Hematopoietic multipotent progenitor cell (in vitro differentiated cells): Measurements from ENCODE around the gene MKLN1. TPM values are rescaled to one million over a fixed set of nuclear protein-coding genes. Genes with fewer than 3 reads are reported as not detected.
A peak's percentile ranks its signal among the peaks of the same experiment; 100 is the strongest.
"Not testable (repeated sequence)": the region's sequence is repeated elsewhere in the genome, so short reads cannot be mapped to it uniquely, and the experiment has no call there.

Experiments used
- DNase-seq, 3 donors: peaks; one replicate each; pipeline ENCODE4 v3.0.0-alpha.2; 2011 to 2015; ENCODE audit warnings: low read depth in 2 of 3, low spot score in 2 of 3
- total RNA-seq: library from RNA; depleted of rRNA; stranded (reverse); fragments of >200 nt; gene quantifications from one replicate; pipeline ENCODE4 v1.2.3, GENCODE V29; 2012

Gene MKLN1
- total RNA-seq, 1 donor = 27.7 TPM

DNA sequence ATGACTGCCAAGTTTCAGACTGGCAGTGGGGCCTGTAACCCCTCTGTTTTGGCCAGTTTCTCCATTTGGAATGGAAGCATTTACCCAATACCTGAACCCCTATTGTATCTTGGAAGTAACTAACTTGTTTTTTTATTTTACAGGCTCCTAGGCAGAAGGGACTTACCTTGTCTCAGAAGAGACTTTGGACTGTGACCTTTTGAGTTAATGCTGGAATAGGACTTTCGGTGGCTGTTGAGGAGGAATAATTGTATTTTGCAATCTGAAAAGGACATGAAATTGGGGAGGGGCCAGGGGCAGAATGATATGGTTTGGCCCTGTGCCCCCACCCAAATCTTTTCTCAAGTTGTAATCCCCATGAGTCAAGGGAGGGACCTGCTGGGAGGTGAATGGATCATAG, 20.0 kb upstream of the MKLN1 start:
- DNase-seq = no peak

DNA sequence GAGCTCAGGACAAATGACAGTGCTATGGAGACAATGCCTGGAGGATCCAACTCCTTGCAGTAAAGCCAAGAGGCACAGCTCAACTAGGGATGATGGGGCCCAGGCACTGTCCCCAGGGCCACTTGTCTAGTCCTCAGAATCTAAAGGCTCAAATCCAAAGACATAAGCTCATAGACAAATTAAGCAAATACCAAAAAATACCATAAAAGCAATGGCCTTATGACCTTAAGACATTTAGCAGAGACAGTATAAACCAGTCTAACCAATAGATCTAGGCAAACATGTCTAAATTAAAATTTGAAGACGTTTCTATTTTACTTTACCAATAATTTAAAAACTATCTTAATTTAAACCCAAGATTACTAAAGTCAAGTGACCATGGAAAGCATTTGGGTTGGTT, 14.8 kb upstream of the MKLN1 start:
- DNase-seq = no peak

DNA sequence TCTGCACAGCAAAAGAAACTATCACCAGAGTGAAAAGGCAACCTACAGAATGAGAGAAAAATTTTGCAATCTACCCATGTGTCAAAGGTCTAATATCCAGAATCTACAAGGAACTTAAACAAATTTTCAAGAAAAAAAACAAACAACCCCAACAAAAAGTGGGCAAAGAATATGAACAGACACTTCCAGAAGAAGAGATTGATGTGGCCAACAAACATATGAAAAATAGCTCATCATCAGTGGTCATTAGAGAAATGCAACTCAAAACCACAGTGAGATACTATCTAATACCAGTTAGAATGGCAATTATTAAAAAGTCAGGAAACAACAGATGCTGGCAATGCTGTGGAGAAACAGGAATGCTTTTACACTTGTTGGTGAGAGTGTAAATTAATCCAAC, 7.1 kb upstream of the MKLN1 start:
- no peak for DNase-seq

DNA sequence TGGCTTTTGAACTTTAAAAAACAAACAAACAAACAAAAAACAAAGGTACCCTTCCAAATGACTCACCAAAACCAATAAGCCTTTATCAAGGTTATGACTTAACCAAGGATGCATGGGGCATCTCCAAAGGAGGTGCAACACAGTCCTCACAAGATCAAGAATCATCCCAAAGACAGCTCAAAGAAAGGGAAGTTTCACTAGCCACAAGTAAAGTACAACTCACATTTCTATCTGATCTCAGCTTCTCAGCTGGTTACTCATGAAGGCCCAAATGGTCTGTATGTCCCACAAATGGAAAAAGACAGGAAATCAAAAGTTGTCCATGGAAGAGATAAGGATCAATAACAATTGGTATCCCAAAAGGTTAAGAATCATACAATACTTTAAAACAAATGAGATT, 6.0 kb upstream of the MKLN1 start:
- DNase-seq = no peak

DNA sequence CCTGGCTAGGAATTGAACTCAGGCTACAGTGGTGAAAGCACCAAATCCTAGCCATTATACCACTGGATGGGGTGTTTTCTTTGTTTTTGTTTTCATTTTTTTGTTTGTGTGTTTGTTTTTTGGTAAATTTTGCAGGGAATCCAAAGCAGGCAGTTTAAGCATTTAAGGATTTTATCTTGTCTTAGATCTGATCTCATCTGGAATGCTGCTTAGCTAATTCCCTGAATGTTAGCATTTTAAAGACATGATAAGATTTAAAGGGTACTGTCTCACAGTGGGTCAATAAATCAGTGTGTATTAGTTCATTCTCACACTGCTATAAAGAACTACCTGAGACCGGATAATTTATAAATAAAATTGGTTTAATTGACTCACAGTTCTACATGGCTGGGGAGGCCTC, 5.6 kb upstream of the MKLN1 start:
- DNase-seq = no peak

DNA sequence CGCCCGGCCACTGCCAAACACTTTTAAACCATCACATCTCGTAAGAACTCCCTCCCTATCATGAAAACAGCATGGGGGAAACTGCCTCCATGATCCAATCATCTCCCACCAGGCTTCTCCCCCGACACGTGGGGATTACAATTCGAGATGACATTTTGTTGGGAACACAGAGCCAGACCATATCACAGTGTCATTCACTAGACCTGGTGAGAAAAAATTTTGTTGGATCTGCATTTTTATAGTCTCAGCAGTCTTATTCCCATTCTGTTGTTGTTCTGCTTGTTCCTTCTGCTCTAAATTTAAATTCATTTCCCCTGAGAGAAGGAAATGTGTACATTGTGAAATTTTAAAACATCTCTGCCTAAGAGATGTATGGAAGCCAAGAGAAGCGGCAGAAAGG, 4.8 kb upstream of the MKLN1 start:
- DNase-seq = no peak

DNA sequence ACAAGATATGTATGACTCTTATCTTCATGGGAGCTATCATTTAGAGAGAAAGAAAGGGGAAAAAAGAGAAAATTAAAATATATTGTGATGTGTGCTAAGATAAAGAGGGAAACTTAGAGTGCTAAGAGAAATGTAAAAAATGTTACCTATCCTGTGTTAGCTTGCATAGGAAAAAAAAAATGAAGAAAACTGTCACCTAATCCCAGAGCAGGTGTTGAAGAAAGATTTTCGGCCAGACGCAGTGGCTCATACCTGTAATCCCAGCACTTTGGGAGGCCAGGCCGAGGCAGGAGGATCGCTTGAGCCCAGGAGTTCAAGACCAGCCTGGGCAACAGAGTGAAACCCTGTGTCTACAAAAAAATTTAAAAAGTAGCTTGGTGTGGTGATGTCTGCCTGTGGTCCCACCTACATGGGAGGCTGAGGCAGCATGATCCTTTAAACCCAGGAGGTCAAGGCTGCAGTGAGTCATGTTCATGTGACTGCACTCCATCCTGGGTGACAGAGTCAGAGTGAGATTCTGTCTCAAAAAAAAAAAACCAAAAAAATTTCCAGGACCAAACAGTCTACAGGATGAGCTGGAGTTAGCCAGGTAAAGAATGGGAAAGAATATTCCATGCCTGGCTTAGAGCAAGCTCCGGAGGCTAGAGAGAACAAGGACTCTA, 2.4 kb upstream of the MKLN1 start:
- no peak for DNase-seq

- DNase-seq = no peak
These were observed 1.1 kb upstream of the MKLN1 start for GRCh38 chr7:131326576-131326975.

GRCh38 chr7:131327049-131327625, 539 bp upstream of the MKLN1 start:
- DNase-seq = peak in 1 of 3 donors; percentile 18

DNA sequence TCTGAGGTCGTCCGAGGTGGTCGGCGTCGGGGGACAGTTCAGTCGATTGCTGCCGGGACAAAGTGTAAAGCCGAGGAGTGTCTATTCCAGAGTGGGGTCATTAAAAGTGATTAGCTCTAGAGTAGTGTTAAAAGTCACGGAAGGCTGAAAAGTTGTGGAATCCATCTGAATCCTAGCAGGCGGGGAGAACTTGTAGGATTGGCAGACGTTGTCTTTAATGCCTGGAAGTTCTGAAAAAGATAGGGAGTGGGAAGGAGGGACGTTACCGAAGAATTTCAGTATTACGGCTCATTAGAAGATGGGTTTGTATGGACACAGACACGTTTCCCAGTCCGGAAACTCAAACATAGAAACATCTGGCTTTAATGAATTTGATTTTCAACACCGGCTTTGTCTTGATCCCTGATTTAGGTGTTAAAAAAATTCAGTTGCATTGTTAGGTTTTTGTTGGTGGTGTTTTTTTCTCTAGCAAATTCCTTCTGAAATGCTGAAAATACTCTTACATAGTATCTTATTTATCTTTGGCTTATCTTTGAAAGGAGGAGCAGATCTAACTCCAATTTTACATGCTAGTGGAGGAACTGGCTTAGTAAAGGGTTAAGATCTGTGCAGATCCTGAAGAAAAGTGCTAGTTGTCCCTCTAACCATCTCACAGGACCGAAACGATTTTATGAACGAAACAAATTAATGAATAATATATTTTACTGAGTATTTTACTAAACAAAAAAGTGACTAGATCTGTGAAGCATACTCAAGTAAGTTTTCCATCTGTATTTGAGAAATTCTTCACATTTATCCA, 900 bp downstream of the MKLN1 start:
- no peak for DNase-seq

GRCh38 chr7:131329176-131329570, 1.5 kb downstream of the MKLN1 start:
- DNase-seq = no peak

GRCh38 chr7:131330299-131330698, 2.6 kb downstream of the MKLN1 start:
- DNase-seq = no peak

GRCh38 chr7:131331806-131332205, 4.1 kb downstream of the MKLN1 start:
- no peak for DNase-seq

- DNase-seq = not testable (repeated sequence)
These were observed 5.1 kb downstream of the MKLN1 start for GRCh38 chr7:131332729-131333128.

DNA sequence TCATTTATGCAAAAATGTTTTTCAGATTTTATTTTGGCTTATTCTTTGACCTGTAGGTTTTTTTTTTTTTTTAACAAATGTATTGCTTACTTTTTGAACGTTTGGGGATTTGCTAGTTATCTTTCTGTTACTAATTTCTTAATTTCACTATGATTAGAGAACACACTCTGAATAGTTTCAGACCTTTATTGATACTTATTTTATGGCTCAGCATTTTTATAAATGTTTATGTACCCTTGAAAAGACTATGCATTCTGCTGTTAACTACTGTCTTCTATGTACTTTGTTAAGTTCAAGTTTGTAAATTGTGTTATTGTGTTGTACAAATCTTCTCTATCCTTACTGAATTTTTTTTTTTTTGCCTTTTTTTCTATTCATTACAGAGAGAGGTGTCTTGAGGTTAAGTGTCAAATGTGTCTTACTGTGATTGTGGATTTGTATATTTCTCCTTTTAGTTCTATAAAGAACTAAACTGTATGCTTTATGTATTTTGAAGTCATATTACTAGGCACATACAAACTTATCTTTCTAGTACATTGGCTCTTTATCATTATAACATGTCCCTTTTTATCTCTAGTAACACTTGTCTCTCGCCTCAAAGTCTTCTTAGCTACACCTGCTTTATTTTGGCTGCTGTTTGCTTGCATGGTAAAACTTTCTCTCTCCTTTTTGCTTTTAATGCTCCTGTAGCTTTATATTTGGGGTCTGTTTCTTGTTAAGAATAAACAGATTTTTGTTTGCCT, 8.1 kb downstream of the MKLN1 start:
- no peak for DNase-seq

- peak in 1 of 3 donors; percentile 60 for DNase-seq
These were observed 9.3 kb downstream of the MKLN1 start for GRCh38 chr7:131336956-131337355.

- DNase-seq = no peak
These were observed 10.5 kb downstream of the MKLN1 start for GRCh38 chr7:131338173-131338572.

DNA sequence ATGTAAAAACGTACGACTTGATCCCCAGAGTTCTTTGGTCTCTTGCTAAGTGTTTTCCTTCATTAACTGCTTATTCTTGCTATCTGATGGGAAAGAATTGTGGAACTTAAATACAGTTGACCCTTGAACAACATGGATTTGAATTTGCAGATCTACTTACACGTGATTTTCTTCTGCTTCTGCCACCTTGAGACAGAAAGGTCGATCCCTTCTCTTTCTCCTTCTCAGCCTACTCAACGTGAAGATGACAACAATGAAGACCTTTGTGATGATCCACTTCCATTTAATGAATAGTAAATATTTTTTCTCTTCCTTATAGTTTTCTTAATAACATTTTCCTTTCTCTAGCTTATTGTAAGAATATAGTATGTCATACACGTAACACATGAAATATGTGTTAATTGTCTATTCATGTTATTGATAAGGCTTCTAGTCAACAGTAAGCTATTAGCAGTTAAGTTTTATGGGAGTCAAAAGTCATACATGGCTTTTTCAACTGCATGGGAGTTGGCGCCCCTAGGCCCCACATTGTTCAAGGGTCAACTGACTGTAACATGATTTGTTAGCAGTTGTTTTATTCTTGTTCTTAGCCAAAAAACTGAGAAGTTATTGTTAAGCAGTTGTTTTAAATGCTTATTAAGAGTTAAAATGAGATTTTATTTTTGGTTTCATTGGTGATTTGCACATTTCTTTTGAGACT, 11.2 kb downstream of the MKLN1 start:
- DNase-seq = no peak

DNA sequence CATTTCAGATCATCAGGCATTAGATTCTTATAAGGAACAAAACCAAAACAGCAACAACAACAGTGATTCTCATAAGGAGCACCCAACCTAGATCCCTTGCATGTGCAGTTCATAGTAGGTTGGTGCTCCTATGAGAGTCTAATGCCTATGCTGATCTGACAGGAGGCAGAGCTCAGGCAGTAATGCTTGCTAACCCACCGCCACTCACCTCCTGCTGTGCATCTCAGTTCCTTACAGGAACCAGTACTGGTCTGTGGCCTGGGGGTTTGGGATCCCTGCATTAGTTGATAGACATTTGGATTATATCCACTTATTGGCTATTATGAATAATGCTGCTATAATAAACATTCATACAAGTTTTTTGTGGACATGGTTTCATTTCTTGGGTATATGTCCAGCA, 14.0 kb downstream of the MKLN1 start:
- no peak for DNase-seq

GRCh38 chr7:131342864-131343442, 15.3 kb downstream of the MKLN1 start:
- DNase-seq = no peak
